PC-3 (cell line): ENCODE data around the gene CTNNBIP1. TPM values are rescaled to one million over a fixed set of nuclear protein-coding genes. Genes with fewer than 3 reads are reported as not detected.

Experiments used
- ATAC-seq: fragments of 200-7000 bp; cut with Tn5 transposase; 2 replicates; pipeline ENCODE4 v1.9.1; 2020; ENCODE audit warnings: mild to moderate bottlenecking, moderate library complexity
- BruUV-seq: library from RNA; stranded (reverse); fragments of 400-500 nt; replicated peaks from 2 replicates; lab custom pipeline; 2021; lab: Mats Ljungman, UMichigan
- CTCF ChIA-PET: fragments of 300-600 bp; sonication (Branson Sonifier 250); formaldehyde crosslinking; loops from one replicate; lab custom pipeline; 2022; ENCODE audit warnings: antibody characterized with exemption; lab: Charles Lee
- POLR2A ChIA-PET: fragments of 300-600 bp; sonication (Branson Sonifier 250); formaldehyde crosslinking; loops from one replicate; lab custom pipeline; 2022; ENCODE audit warnings: antibody characterized with exemption; ENCODE audit not compliant: unreplicated experiment; lab: Charles Lee
- DNase-seq: peaks from one replicate; pipeline ENCODE4 v3.0.0-alpha.2; 2015
- H2AFZ ChIP-seq: fragments of 300-600 bp; sonication (generic); 2 replicates; pipeline ENCODE4 v1.6.0; 2016; ENCODE audit warnings: antibody characterized with exemption, low read length
- H3F3A ChIP-seq: fragments of 300-600 bp; sonication (generic); one replicate; pipeline ENCODE4 v1.6.0; 2017; ENCODE audit warnings: antibody characterized with exemption, low read length, control low read depth, mild to moderate bottlenecking; ENCODE audit not compliant: unreplicated experiment
- H3K27ac ChIP-seq: fragments of 300-600 bp; sonication (generic); 2 replicates; pipeline ENCODE4 v1.5.1; 2016; ENCODE audit warnings: mild to moderate bottlenecking, low read length
- H3K27me3 ChIP-seq: fragments of 300-600 bp; sonication (generic); 2 replicates; pipeline ENCODE4 v1.6.1; 2016; ENCODE audit warnings: low read length, mixed read lengths
- H3K36me3 ChIP-seq: fragments of 300-600 bp; sonication (generic); 2 replicates; pipeline ENCODE4 v1.6.1; 2016; ENCODE audit warnings: low read depth, mixed run types, low read length, mixed read lengths
- H3K4me1 ChIP-seq: fragments of 300-600 bp; sonication (generic); 2 replicates; pipeline ENCODE4 v1.5.1; 2016; ENCODE audit warnings: low read length; ENCODE audit not compliant: insufficient read depth
- H3K4me2 ChIP-seq: fragments of 300-600 bp; sonication (generic); 2 replicates; pipeline ENCODE4 v1.6.0; 2016; ENCODE audit warnings: low read length
- H3K4me3 ChIP-seq: fragments of 300-600 bp; sonication (generic); 2 replicates; pipeline ENCODE4 v1.5.1; 2016; ENCODE audit warnings: mild to moderate bottlenecking, low read length, mixed read lengths
- H3K79me2 ChIP-seq: fragments of 300-600 bp; sonication (generic); 2 replicates; pipeline ENCODE4 v1.6.1; 2017; ENCODE audit warnings: low read length, mixed read lengths
- H3K9ac ChIP-seq: fragments of 300-600 bp; sonication (generic); 2 replicates; pipeline ENCODE4 v1.6.0; 2016; ENCODE audit warnings: mild to moderate bottlenecking, low read length
- H3K9me2 ChIP-seq: fragments of 300-600 bp; sonication (generic); replicated peaks from 2 replicates; pipeline ENCODE4 v1.6.1; 2016; ENCODE audit warnings: mixed run types, low read length, mixed read lengths
- H3K9me3 ChIP-seq: fragments of 300-600 bp; sonication (generic); 2 replicates; pipeline ENCODE4 v1.6.1; 2016; ENCODE audit warnings: low read length, mixed read lengths
- H4K20me1 ChIP-seq: fragments of 300-600 bp; sonication (generic); 2 replicates; pipeline ENCODE4 v1.6.1; 2016; ENCODE audit warnings: low read length, mixed read lengths
- EZH2 ChIP-seq: fragments of 300-600 bp; sonication (generic); IDR thresholded peaks from one replicate; pipeline ENCODE4 v1.6.1; 2017; ENCODE audit warnings: antibody characterized with exemption, mild to moderate bottlenecking, low read length; ENCODE audit not compliant: unreplicated experiment
- EZH2phosphoT487 ChIP-seq: fragments of 300-600 bp; sonication (generic); IDR thresholded peaks from 2 replicates; pipeline ENCODE4 v1.6.1; 2018; ENCODE audit warnings: mild to moderate bottlenecking, antibody characterized with exemption, low read length, borderline replicate concordance
- intact Hi-C: fragments of 100-400 bp; cut with micrococcal nuclease; formaldehyde crosslinking; loops from 2 replicates; pipeline ENCODE4 v1.9.0; 2023
- total RNA-seq: library from RNA; depleted of rRNA; stranded (reverse); fragments of >200 nt; gene quantifications from 2 replicates; pipeline ENCODE4 v1.2.3, GENCODE V29; 2014
- TF ChIP-seq, protein P1 (sequence below): fragments of 300-600 bp; sonication (generic); conservative IDR thresholded peaks from 2 replicates; pipeline ENCODE4 v1.5.1; 2017; ENCODE audit warnings: antibody characterized with exemption, low read depth, mild to moderate bottlenecking, low read length

The CTNNBIP1 gene
- total RNA-seq, 1 experiment from 2014 or later, result 78.1 TPM

DNA sequence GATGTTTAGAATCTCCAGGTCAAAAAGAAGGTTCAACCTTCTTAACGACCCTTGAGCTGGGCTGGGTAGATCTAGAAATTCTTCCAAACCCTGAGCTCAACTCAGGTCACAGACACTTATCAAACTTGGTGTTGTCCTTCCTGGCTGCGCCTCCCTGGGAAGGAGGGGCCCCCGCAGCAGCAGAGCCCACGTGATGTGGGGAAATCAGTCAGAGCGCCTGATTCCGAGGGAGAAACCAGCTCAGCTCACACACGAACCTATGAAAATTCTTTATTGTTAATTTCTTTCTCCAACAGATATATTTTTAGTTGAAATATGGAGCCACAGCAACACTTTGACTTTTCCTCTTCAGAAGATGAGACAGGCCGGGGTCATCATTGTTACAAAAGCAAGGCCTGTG is 62.0 kb downstream of the CTNNBIP1 start:
- ChIA-PET POLR2A (interaction anchor here (0.6 kb wide), 1 partner anchor 63 kb away, joined by 6 read pairs; no protein-coding TSS in a partner anchor), CTCF (interaction anchor here (0.6 kb wide), 1 partner anchor 63 kb away, joined by 4 read pairs; no protein-coding TSS in a partner anchor)
- intact Hi-C loops, result no loop called here
- Histone ChIP-seq H3K27me3 (no peaks in the 10 kb centered on the region), H3F3A (no peaks in the 10 kb centered on the region), H3K4me3 (no peak overlapping the region), H3K9me2 (no peaks in the 10 kb centered on the region), H3K27ac (no peak overlapping the region), H3K9ac (no peak overlapping the region), H4K20me1 (no peaks in the 10 kb centered on the region), H3K36me3 (no peaks in the 10 kb centered on the region), H2AFZ (no peak overlapping the region), H3K4me1 (peaks cover 13% of the 10 kb centered on the region), H3K79me2 (no peaks in the 10 kb centered on the region), H3K9me3 (no peaks in the 10 kb centered on the region), H3K4me2 (no peak overlapping the region)
- ATAC-seq, result no peak
- BruUV-seq, result no TSS peak
- no peak for DNase-seq
- TF ChIP-seq EZH2, result no peak
- TF ChIP-seq, protein P1, sequence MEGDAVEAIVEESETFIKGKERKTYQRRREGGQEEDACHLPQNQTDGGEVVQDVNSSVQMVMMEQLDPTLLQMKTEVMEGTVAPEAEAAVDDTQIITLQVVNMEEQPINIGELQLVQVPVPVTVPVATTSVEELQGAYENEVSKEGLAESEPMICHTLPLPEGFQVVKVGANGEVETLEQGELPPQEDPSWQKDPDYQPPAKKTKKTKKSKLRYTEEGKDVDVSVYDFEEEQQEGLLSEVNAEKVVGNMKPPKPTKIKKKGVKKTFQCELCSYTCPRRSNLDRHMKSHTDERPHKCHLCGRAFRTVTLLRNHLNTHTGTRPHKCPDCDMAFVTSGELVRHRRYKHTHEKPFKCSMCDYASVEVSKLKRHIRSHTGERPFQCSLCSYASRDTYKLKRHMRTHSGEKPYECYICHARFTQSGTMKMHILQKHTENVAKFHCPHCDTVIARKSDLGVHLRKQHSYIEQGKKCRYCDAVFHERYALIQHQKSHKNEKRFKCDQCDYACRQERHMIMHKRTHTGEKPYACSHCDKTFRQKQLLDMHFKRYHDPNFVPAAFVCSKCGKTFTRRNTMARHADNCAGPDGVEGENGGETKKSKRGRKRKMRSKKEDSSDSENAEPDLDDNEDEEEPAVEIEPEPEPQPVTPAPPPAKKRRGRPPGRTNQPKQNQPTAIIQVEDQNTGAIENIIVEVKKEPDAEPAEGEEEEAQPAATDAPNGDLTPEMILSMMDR, result no peak
- TF ChIP-seq EZH2phosphoT487, result no peak

GRCh38 chr1:9847269-9847668 is 62.8 kb downstream of the CTNNBIP1 start:
- Histone ChIP-seq H3K4me2 (no peak overlapping the region), H3K27ac (no peak overlapping the region), H2AFZ (no peak overlapping the region), H3K9ac (no peak overlapping the region), H3K27me3 (no peaks in the 10 kb centered on the region), H4K20me1 (no peaks in the 10 kb centered on the region), H3K9me2 (no peaks in the 10 kb centered on the region), H3K79me2 (no peaks in the 10 kb centered on the region), H3K36me3 (no peaks in the 10 kb centered on the region), H3F3A (no peaks in the 10 kb centered on the region), H3K4me3 (no peak overlapping the region), H3K4me1 (peaks cover 21% of the 10 kb centered on the region), H3K9me3 (no peaks in the 10 kb centered on the region)
- BruUV-seq, result no TSS peak
- no peak for ATAC-seq
- no peak for DNase-seq
- CTCF ChIA-PET, result no interaction called here
- no peak for TF ChIP-seq EZH2
- TF ChIP-seq, protein P1, result no peak
- no peak for TF ChIP-seq EZH2phosphoT487
- intact Hi-C loops, result no loop called here
- POLR2A ChIA-PET, result no interaction called here

GRCh38 chr1:9846611-9847171 is 63.4 kb downstream of the CTNNBIP1 start:
- intact Hi-C loops, result no loop called here
- no peak for DNase-seq
- H3K4me1 ChIP-seq, result peaks cover 24% of the 10 kb centered on the region
- no peaks in the 10 kb centered on the region for H3K36me3 ChIP-seq
- no peaks in the 10 kb centered on the region for H3K9me2 ChIP-seq
- H3K79me2 ChIP-seq, result no peaks in the 10 kb centered on the region
- no peaks in the 10 kb centered on the region for H4K20me1 ChIP-seq
- H3K4me3 ChIP-seq, result no peak overlapping the region
- H3K9me3 ChIP-seq, result no peaks in the 10 kb centered on the region
- H2AFZ ChIP-seq, result no peak overlapping the region
- no peak overlapping the region for H3K4me2 ChIP-seq
- no peak overlapping the region for H3K9ac ChIP-seq
- ATAC-seq, result no peak
- H3K27ac ChIP-seq, result no peak overlapping the region
- no TSS peak for BruUV-seq
- TF ChIP-seq EZH2phosphoT487, result no peak
- TF ChIP-seq, protein P1, result no peak
- TF ChIP-seq EZH2, result no peak
- POLR2A ChIA-PET, result no interaction called here
- no peaks in the 10 kb centered on the region for H3F3A ChIP-seq
- no peaks in the 10 kb centered on the region for H3K27me3 ChIP-seq
- CTCF ChIA-PET, result no interaction called here
